IMR-90 (cell line): ENCODE measurements around the gene RNF38.

ENCODE experiments used
- BHLHE40 ChIP-seq: fragments of 150-350 bp; IDR thresholded peaks from 2 replicates; pipeline ENCODE4 v1.6.1; 2016; ENCODE audit warnings: mild to moderate bottlenecking, low read depth, low read length
- CEBPB ChIP-seq: IDR thresholded peaks from 2 replicates; pipeline ENCODE4 v1.6.1; 2012; ENCODE audit warnings: low read depth, low read length, improper control_type of control experiment
- CHD1 ChIP-seq: IDR thresholded peaks from 2 replicates; pipeline ENCODE4 v1.6.1; 2012; ENCODE audit warnings: low read depth, low read length, improper control_type of control experiment
- FOS ChIP-seq: fragments of 150-350 bp; IDR thresholded peaks from 2 replicates; pipeline ENCODE4 v1.6.1; 2016; ENCODE audit warnings: low read depth, low read length
- MAFK ChIP-seq: IDR thresholded peaks from 2 replicates; pipeline ENCODE4 v1.6.1; 2012; ENCODE audit warnings: low read depth, low read length, improper control_type of control experiment
- NFE2L2 ChIP-seq: fragments of 150-350 bp; IDR thresholded peaks from 2 replicates; pipeline ENCODE4 v1.6.1; 2016; ENCODE audit warnings: low read depth, mild to moderate bottlenecking, low read length
- POLR2A ChIP-seq: IDR thresholded peaks from 2 replicates; pipeline ENCODE4 v1.6.1; 2012; ENCODE audit warnings: mild to moderate bottlenecking, low read depth, low read length
- RAD21 ChIP-seq: IDR thresholded peaks from 2 replicates; pipeline ENCODE4 v1.6.1; 2012; ENCODE audit warnings: low read length, improper control_type of control experiment
- RCOR1 ChIP-seq: IDR thresholded peaks from 2 replicates; pipeline ENCODE4 v1.6.1; 2012; ENCODE audit warnings: mild to moderate bottlenecking, low read length, improper control_type of control experiment; ENCODE audit not compliant: insufficient replicate concordance
- RFX5 ChIP-seq: IDR thresholded peaks from 2 replicates; pipeline ENCODE4 v1.8.0; 2012; ENCODE audit warnings: low read depth, mild to moderate bottlenecking, low read length, moderate library complexity
- SMC3 ChIP-seq: fragments of 150-350 bp; IDR thresholded peaks from 2 replicates; pipeline ENCODE4 v1.6.1; 2016; ENCODE audit warnings: low read depth, mild to moderate bottlenecking, antibody characterized with exemption, low read length, moderate library complexity
- USF2 ChIP-seq: fragments of 150-350 bp; IDR thresholded peaks from 2 replicates; pipeline ENCODE4 v1.6.1; 2017; ENCODE audit warnings: mild to moderate bottlenecking, antibody characterized with exemption, low read length, low read depth
- TF ChIP-seq, protein P1 (sequence below): conservative IDR thresholded peaks from 2 replicates; pipeline ENCODE4 v1.5.1; 2012; ENCODE audit warnings: mild to moderate bottlenecking, low read depth, low read length, improper control_type of control experiment
- TF ChIP-seq, protein P2 (sequence below): fragments of 150-350 bp; IDR thresholded peaks from 2 replicates; pipeline ENCODE4 v1.6.1; 2016; ENCODE audit warnings: low read depth, mild to moderate bottlenecking, low read length, moderate library complexity, borderline replicate concordance

DNA sequence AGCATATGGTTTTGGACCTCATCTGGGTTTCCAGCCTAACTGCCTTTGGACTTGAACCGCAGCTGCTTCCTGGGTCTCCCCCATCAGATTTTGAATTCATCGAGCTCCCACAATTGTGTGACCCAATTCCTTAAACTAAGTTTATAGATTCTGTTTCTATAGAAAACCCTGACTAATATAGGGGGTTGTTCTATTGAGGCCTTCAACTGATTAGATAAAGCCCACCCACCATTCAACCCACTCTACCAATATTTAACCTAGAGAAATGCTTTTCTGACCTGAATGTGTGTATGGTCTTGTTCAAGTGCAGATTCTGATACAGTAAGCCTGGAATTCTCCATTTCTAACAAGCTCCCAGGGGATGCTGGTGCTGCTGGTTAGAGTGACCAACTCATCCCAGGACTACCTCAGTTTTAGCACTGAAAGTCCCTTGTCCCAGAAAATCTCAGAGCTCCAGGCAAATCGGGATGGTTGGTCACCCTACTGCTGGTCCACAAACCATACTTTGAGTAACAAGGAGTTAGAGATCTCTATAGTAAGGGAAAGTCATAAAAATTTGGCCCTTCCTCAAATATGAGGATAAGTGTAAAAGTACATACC is 110.1 kb downstream of the RNF38 start:
- no peak for TF ChIP-seq RAD21
- TF ChIP-seq, protein P1, sequence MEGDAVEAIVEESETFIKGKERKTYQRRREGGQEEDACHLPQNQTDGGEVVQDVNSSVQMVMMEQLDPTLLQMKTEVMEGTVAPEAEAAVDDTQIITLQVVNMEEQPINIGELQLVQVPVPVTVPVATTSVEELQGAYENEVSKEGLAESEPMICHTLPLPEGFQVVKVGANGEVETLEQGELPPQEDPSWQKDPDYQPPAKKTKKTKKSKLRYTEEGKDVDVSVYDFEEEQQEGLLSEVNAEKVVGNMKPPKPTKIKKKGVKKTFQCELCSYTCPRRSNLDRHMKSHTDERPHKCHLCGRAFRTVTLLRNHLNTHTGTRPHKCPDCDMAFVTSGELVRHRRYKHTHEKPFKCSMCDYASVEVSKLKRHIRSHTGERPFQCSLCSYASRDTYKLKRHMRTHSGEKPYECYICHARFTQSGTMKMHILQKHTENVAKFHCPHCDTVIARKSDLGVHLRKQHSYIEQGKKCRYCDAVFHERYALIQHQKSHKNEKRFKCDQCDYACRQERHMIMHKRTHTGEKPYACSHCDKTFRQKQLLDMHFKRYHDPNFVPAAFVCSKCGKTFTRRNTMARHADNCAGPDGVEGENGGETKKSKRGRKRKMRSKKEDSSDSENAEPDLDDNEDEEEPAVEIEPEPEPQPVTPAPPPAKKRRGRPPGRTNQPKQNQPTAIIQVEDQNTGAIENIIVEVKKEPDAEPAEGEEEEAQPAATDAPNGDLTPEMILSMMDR, result no peak
- TF ChIP-seq RFX5, result no peak
- no peak for TF ChIP-seq FOS
- no peak for TF ChIP-seq SMC3
- no peak for TF ChIP-seq BHLHE40
- no peak for TF ChIP-seq POLR2A
- TF ChIP-seq, protein P2, sequence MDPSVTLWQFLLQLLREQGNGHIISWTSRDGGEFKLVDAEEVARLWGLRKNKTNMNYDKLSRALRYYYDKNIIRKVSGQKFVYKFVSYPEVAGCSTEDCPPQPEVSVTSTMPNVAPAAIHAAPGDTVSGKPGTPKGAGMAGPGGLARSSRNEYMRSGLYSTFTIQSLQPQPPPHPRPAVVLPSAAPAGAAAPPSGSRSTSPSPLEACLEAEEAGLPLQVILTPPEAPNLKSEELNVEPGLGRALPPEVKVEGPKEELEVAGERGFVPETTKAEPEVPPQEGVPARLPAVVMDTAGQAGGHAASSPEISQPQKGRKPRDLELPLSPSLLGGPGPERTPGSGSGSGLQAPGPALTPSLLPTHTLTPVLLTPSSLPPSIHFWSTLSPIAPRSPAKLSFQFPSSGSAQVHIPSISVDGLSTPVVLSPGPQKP, result no peak
- no peak for TF ChIP-seq USF2
- TF ChIP-seq NFE2L2, result no peak
- TF ChIP-seq RCOR1, result no peak
- no peak for TF ChIP-seq MAFK
- no peak for TF ChIP-seq CEBPB
- no peak for TF ChIP-seq CHD1
